Measurements from ENCODE around the gene TXNRD2.

TXNRD2 gene

GRCh38 chr22:19873138-19873959 lies 68.3 kb downstream of the TXNRD2 start:
- no peak for DNase-seq

- DNase-seq = no peak
Measured at GRCh38 chr22:19872779-19873137, 68.9 kb downstream of the TXNRD2 start.

- no peak for DNase-seq
Measured at GRCh38 chr22:19871845-19872778, 69.5 kb downstream of the TXNRD2 start.

- DNase-seq = no peak
Measured at GRCh38 chr22:19871023-19871844, 70.4 kb downstream of the TXNRD2 start.

GRCh38 chr22:19870153-19871022 lies 71.2 kb downstream of the TXNRD2 start:
- DNase-seq = no peak

GRCh38 chr22:19869497-19870152 lies 72.0 kb downstream of the TXNRD2 start:
- DNase-seq = no peak

GRCh38 chr22:19868773-19869471 lies 72.7 kb downstream of the TXNRD2 start:
- no peak for DNase-seq

- DNase-seq = no peak
Measured at GRCh38 chr22:19868333-19868732, 73.3 kb downstream of the TXNRD2 start.

GRCh38 chr22:19867617-19868016 lies 74.0 kb downstream of the TXNRD2 start:
- no peak for DNase-seq

GRCh38 chr22:19866665-19867009 lies 75.0 kb downstream of the TXNRD2 start:
- DNase-seq = no peak

- no peak for DNase-seq
Measured at GRCh38 chr22:19865141-19865829, 76.3 kb downstream of the TXNRD2 start.

- no peak for DNase-seq
Measured at GRCh38 chr22:19864538-19865106, 77.0 kb downstream of the TXNRD2 start.

- no peak for DNase-seq
Measured at GRCh38 chr22:19863571-19863970, 78.0 kb downstream of the TXNRD2 start.

- no peak for DNase-seq
Measured at GRCh38 chr22:19862619-19863246, 78.9 kb downstream of the TXNRD2 start.

- DNase-seq = no peak
Measured at GRCh38 chr22:19859861-19860510, 81.6 kb downstream of the TXNRD2 start.

- no peak for DNase-seq
Measured at GRCh38 chr22:19857382-19857781, 84.2 kb downstream of the TXNRD2 start.

- peak in 1 of 2 experiments; percentile 59 for DNase-seq
Measured at GRCh38 chr22:19855504-19856409, 85.9 kb downstream of the TXNRD2 start.

Measured in SW 1271 (cell line).